Sigmoid colon (tissue), 7 donors: Measurements from ENCODE around the gene MED19. TPM values are rescaled to one million over a fixed set of nuclear protein-coding genes. Genes with fewer than 3 reads are reported as not detected.
"Not testable (repeated sequence)": the region's sequence is repeated elsewhere in the genome, so short reads cannot be mapped to it uniquely, and the experiment has no call there.

Experiments used
- DNase-seq: peaks from one replicate; pipeline ENCODE4 v3.0.0-alpha.2; 2019
- H3K27ac ChIP-seq, 4 donors: fragments of 200-600 bp; sonication (generic); one replicate each; pipeline ENCODE4 v1.5.1; 2016 to 2019; ENCODE audit warnings: mild to moderate bottlenecking in 1 of 4
- H3K27me3 ChIP-seq, 3 donors: fragments of 200-600 bp; sonication (generic); one replicate each; pipeline ENCODE4 v1.5.1; 2019; ENCODE audit warnings: mild to moderate bottlenecking in 1 of 3
- H3K36me3 ChIP-seq, 4 donors: fragments of 200-600 bp; sonication (generic); one replicate each; pipeline ENCODE4 v1.5.1; 2016 to 2019
- H3K4me1 ChIP-seq, 4 donors: fragments of 200-600 bp; sonication (generic); one replicate each; pipeline ENCODE4 v1.5.1; 2017 to 2019
- H3K4me3 ChIP-seq, 4 donors: fragments of 200-600 bp; sonication (generic); one replicate each; pipeline ENCODE4 v1.5.1; 2017 to 2019; ENCODE audit warnings: mild to moderate bottlenecking in 2 of 4, moderate library complexity in 1 of 4
- H3K9me3 ChIP-seq, 4 donors: fragments of 200-600 bp in 3 of 4; sonication (generic) in 3 of 4; one replicate each; pipeline versions ENCODE4 v1.5.1 to v1.6.1; 2013 to 2019
- CTCF ChIP-seq, 4 experiments: fragments of 450-650 bp in 3 of 4; fragments of 200-600 bp in 1 of 4; IDR thresholded peaks; one replicate each; pipeline ENCODE4 v1.5.1; 2016 to 2019; ENCODE audit warnings: antibody characterized with exemption in 4 of 4, mild to moderate bottlenecking in 3 of 4, moderate library complexity in 2 of 4
- EP300 ChIP-seq, 4 donors: sonication (generic); formaldehyde crosslinking; IDR thresholded peaks; one replicate each; pipeline ENCODE4 v1.6.1; 2017; ENCODE audit warnings: antibody characterized with exemption in 4 of 4
- POLR2A ChIP-seq, 2 donors: fragments of 450-650 bp; IDR thresholded peaks; one replicate each; pipeline ENCODE4 v1.6.1; 2016; ENCODE audit warnings: antibody characterized with exemption in 2 of 2, mild to moderate bottlenecking in 2 of 2, moderate library complexity in 2 of 2
- POLR2AphosphoS5 ChIP-seq, 4 donors: sonication (generic); formaldehyde crosslinking; IDR thresholded peaks; one replicate each; pipeline ENCODE4 v1.6.1; 2017; ENCODE audit warnings: antibody characterized with exemption in 4 of 4
- whole genome bisulfite sequencing, 2 donors: extraction: QIAGEN DNeasy Blood & Tissue Kit; methylation state at CpG; one replicate each; pipeline ENCODE4 v1.1.7; 2013; 5-methylcytosine and 5-hydroxymethylcytosine counted together
- intact Hi-C: fragments of 100-400 bp; cut with DNase I; formaldehyde crosslinking; loops from one replicate; pipeline ENCODE4 v1.15.1; 2023
- polyA plus RNA-seq, 3 donors: library from polyadenylated mRNA; stranded (reverse); fragments of 200-250 nt; gene quantifications; one replicate each; pipeline ENCODE4 v1.2.3, GENCODE V29; 2013
- total RNA-seq, 4 donors: library from RNA; depleted of rRNA; stranded (reverse); fragments of >200 nt; gene quantifications; one replicate each; pipeline ENCODE4 v1.1.0, GENCODE V29; 2016
- donor health status: healthy with polysubstance abuse.
- donor health status: Bipolar disorder and iron deficiency.
- donor health status: healthy.

MED19 gene
- total and polyA plus RNA-seq, 7 donors: 8.3 to 18.5 (median 14.4) TPM

DNA sequence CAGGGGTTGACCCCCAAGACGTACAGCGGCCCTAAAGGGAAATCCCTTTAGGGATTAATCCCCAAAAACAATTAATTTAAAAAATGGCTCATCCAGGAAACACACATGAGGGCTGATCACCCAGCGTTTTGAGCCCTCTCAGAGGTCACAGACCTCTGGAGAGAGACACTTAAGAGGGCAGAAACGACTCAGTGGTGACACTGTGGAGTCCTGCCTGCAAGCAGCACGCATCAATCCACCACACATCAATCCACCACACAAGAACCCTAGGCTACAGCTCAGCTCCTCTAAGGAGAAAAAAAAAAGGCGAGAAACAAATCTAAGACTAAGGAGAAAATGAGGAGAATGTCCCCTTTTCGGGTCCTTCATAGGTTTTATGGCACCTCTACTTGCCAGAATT lies 16.8 kb upstream of the MED19 start:
- Histone ChIP-seq H3K4me3 (no peak overlapping the region), H3K27ac (no peak overlapping the region), H3K9me3 (no peaks in the 10 kb centered on the region), H3K36me3 (peaks cover 0 to 3% (median 0%) of the 10 kb centered on the region in 4 donors), H3K4me1 (no peaks in the 10 kb centered on the region), H3K27me3 (no peaks in the 10 kb centered on the region)
- DNase-seq: no peak
- intact Hi-C loops: no loop called here
- WGBS, 2 donors: 72 to 82% methylated on average over 7 of the region's 7 CpGs
- TF ChIP-seq EP300 (IDR thresholded peaks at IDR 0.05) (no peak), POLR2AphosphoS5 (IDR thresholded peaks at IDR 0.05) (no peak), CTCF (IDR thresholded peaks at IDR 0.05) (no peak), POLR2A (IDR thresholded peaks at IDR 0.05) (no peak)

DNA sequence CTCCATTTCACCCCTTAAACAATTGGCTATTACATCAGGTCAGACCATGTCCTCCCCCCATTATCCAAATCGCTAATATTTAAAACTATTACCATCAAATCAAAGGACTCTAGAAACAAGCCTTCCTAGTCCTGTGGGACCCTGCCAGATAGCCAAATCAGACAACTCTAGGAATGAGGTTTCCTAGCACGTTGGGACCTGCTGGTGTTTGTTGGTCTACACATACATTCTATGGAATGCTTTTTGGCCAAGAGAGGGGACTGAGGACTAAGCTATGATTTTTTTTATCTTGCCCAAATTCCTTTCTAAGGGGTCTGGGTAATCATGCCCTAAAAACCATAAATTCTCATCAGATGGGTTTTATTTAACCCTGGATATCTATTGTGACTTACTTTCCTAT lies 15.2 kb upstream of the MED19 start:
- no peak overlapping the region for H3K4me3 ChIP-seq
- intact Hi-C loops: no loop called here
- DNase-seq: no peak
- WGBS, 2 donors: 71 to 76% methylated on average over 2 of the region's 2 CpGs
- TF ChIP-seq CTCF (IDR thresholded peaks at IDR 0.05) (no peak), EP300 (IDR thresholded peaks at IDR 0.05) (no peak), POLR2A (IDR thresholded peaks at IDR 0.05) (no peak), POLR2AphosphoS5 (IDR thresholded peaks at IDR 0.05) (no peak)
- H3K4me1 ChIP-seq: no peaks in the 10 kb centered on the region
- no peaks in the 10 kb centered on the region for H3K27me3 ChIP-seq
- no peaks in the 10 kb centered on the region for H3K9me3 ChIP-seq
- H3K27ac ChIP-seq: no peak overlapping the region
- peaks cover 0 to 3% (median 0%) of the 10 kb centered on the region in 4 donors for H3K36me3 ChIP-seq

- H3K4me3 ChIP-seq: not testable (repeated sequence)
Measured at GRCh38 chr11:57716726-57717125, 4.7 kb upstream of the MED19 start.

GRCh38 chr11:57713835-57714234 lies 1.8 kb upstream of the MED19 start:
- DNase-seq: no peak
- peak overlapping the region in 2 of 4 donors; percentile 96 to 98 for H3K4me3 ChIP-seq
- peaks cover 0 to 8% (median 0%) of the 10 kb centered on the region in 4 donors for H3K36me3 ChIP-seq
- 93 to 95% methylated on average over 2 of the region's 2 CpGs for WGBS, 2 donors
- H3K9me3 ChIP-seq: no peaks in the 10 kb centered on the region
- TF ChIP-seq POLR2AphosphoS5 (IDR thresholded peaks at IDR 0.05) (no peak), EP300 (IDR thresholded peaks at IDR 0.05) (no peak), CTCF (IDR thresholded peaks at IDR 0.05) (no peak), POLR2A (IDR thresholded peaks at IDR 0.05) (no peak)
- peaks cover 0 to 42% (median 36%) of the 10 kb centered on the region in 4 donors for H3K4me1 ChIP-seq
- no peak overlapping the region for H3K27ac ChIP-seq
- intact Hi-C loops: loop anchor here (2.0 to 5.0 kb wide), 3 partner anchors 27 to 48 kb away; partner anchors contain the start of genes CTNND1, SELENOH and ZDHHC5
- H3K27me3 ChIP-seq: no peaks in the 10 kb centered on the region

More at GRCh38 chr11:57716726-57717125, 4.7 kb upstream of the MED19 start:
- Histone ChIP-seq H3K36me3 (peaks cover 0 to 19% (median 0%) of the 10 kb centered on the region in 4 donors), H3K4me1 (peaks cover 0 to 24% (median 23%) of the 10 kb centered on the region in 4 donors)
- 96 to 97% methylated on average over 33 of the region's 34 CpGs for WGBS, 2 donors
- DNase-seq, H3K27me3 ChIP-seq, H3K27ac ChIP-seq, H3K9me3 ChIP-seq, intact Hi-C loops: not testable (repeated sequence)

DNA sequence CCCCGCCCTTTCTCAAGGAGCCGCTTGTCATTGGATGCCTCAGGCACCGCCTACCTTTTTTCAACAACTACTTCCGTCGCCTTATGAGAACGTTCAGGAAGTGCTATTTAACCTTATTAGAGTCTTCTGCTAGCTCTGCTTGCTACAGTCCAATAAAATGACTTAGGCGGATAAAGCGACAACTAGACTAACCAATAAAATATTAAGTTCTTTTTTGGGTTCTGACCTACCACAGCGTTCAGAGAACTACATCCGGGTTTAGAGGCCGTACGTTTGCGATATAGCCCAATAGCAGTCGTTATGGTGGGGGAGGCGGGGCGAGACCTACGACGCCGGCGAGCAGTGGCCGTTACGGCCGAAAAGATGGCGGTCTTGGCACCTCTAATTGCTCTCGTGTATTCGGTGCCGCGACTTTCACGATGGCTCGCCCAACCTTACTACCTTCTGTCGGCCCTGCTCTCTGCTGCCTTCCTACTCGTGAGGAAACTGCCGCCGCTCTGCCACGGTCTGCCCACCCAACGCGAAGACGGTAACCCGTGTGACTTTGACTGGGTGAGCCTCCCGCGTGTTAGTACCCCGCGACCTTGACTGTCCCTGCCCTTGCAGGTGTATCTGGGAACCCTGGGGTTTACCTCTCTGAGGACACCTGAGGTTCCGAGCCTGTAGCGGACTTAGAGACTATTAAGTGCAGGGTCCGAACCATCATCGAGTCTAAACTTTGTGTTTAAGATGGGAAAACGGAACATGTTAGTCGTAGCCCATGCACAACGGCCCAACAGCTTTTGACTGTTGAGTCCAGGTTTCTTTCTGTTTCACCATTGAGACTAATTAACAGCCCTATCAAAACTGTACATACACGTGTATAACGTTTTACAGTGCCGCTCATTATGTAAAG lies 488 bp upstream of the MED19 start, which contains the start of gene TMX2:
TSS of gene TMX2 (plus strand) at position 338 of the 895 bp plus-strand sequence. CDS start at position 364, 26 bp downstream.
- intact Hi-C loops: loop anchor here (2.0 to 5.0 kb wide), 3 partner anchors 28 to 50 kb away; partner anchors contain the start of genes CTNND1, SELENOH and ZDHHC5
- Histone ChIP-seq H3K4me1 (peaks cover 0 to 42% (median 36%) of the 10 kb centered on the region in 4 donors), H3K36me3 (peaks cover 0 to 5% (median 0%) of the 10 kb centered on the region in 4 donors), H3K27ac (peak within 1 kb of the TSS; percentile 89 to 97 (median 92)), H3K9me3 (no peaks in the 10 kb centered on the region), H3K27me3 (no peaks in the 10 kb centered on the region), H3K4me3 (peak within 1 kb of the TSS; percentile 96 to 98 (median 96))
- TF ChIP-seq POLR2AphosphoS5 (IDR thresholded peaks at IDR 0.05) (peak; percentile 56 to 86 (median 70)), POLR2A (IDR thresholded peaks at IDR 0.05) (peak; percentile 23 to 34), EP300 (IDR thresholded peaks at IDR 0.05) (no peak)
- DNase-seq: peak; percentile 97
- WGBS, 2 donors: 0% methylated on average over 53 of the region's 53 CpGs
